Mammary epithelial cell (primary cell): ENCODE measurements around the gene WLS.

Experiments
- CTCF ChIP-seq, 2 donors: IDR thresholded peaks in 1 of 2; conservative IDR thresholded peaks in 1 of 2; 2 replicates each; pipeline ENCODE4 v1.5.1; 2011 to 2012; ENCODE audit warnings: inconsistent platforms in 2 of 2, low read length in 2 of 2, mild to moderate bottlenecking in 2 of 2, control low read depth in 1 of 2, low read depth in 1 of 2; ENCODE audit not compliant: insufficient read depth in 1 of 2; ENCODE audit errors: extremely low read depth in 1 of 2
- EZH2 ChIP-seq: IDR thresholded peaks from 2 replicates; pipeline ENCODE4 v1.6.1; 2012; ENCODE audit warnings: low read length, inconsistent platforms, borderline replicate concordance

GRCh38 chr1:68218490-68218889, 13.8 kb downstream of the WLS start:
- TF ChIP-seq CTCF (conservative IDR thresholded peaks at IDR 0.05 in 1 of 2, IDR thresholded peaks at IDR 0.05 in 1 of 2; ENCODE audit: extremely low read depth in 1 of 2, insufficient read depth in 1 of 2, low read depth in 1 of 2, low read length in 2 of 2) (no peak), EZH2 (no peak)
